SK-N-SH (cell line): ENCODE data around the gene RAD51B. TPM values are rescaled to one million over a fixed set of nuclear protein-coding genes. Genes with fewer than 3 reads are reported as not detected.

Experiments used
- CTCF ChIA-PET: fragments of 300-600, 350-600 bp; formaldehyde crosslinking; extraction: SDS; loops from one replicate; lab custom pipeline; 2021; lab: Yijun Ruan, JAX
- POLR2A ChIA-PET: fragments of 350-600 bp; sonication (Branson Sonifier 250); formaldehyde crosslinking; extraction: SDS; loops from one replicate; lab custom pipeline; 2020; ENCODE audit warnings: antibody characterized with exemption, inconsistent platforms; lab: Yijun Ruan, JAX
- DNase-seq: peaks from one replicate; pipeline ENCODE4 v3.0.0; 2012
- H2AFZ ChIP-seq: fragments of 200-600 bp; sonication (generic); 2 replicates; pipeline ENCODE4 v1.8.1; 2016; ENCODE audit warnings: antibody characterized with exemption, mild to moderate bottlenecking, low read depth
- H3F3A ChIP-seq: fragments of 200-600 bp; sonication (generic); replicated peaks from 2 replicates; pipeline ENCODE3; 2016; ENCODE audit warnings: antibody characterized with exemption, mild to moderate bottlenecking; ENCODE audit not compliant: insufficient read depth
- H3K27ac ChIP-seq, 2 experiments: fragments of 200-500 bp in 1 of 2; fragments of 200-600 bp in 1 of 2; sonication (Bioruptor generic) in 1 of 2; sonication (generic), shearing (Covaris generic) in 1 of 2; 2 replicates each; pipeline versions ENCODE4 v1.5.1 to v1.6.1; 2014 to 2016; ENCODE audit warnings: low read depth in 2 of 2, inconsistent platforms in 1 of 2, low read length in 1 of 2, mild to moderate bottlenecking in 1 of 2, mixed read lengths in 1 of 2
- H3K27me3 ChIP-seq: fragments of 200-600 bp; sonication (generic), shearing (Covaris generic); 2 replicates; pipeline ENCODE4 v1.6.1; 2016; ENCODE audit warnings: mixed run types; ENCODE audit not compliant: insufficient read depth
- H3K36me3 ChIP-seq, 2 experiments: fragments of 200-500 bp in 1 of 2; fragments of 200-600 bp in 1 of 2; sonication (Bioruptor generic) in 1 of 2; sonication (generic) in 1 of 2; replicated peaks in 1 of 2; 2 replicates each; pipeline versions ENCODE3 to v1.5.1; 2014 to 2016; ENCODE audit warnings: low read length in 1 of 2, mild to moderate bottlenecking in 1 of 2; ENCODE audit not compliant: insufficient read depth in 2 of 2, control insufficient read depth in 1 of 2
- H3K4me1 ChIP-seq, 2 experiments: fragments of 200-500 bp in 1 of 2; fragments of 200-600 bp in 1 of 2; sonication (Bioruptor generic) in 1 of 2; sonication (generic), shearing (Covaris generic) in 1 of 2; 2 replicates each; pipeline versions ENCODE4 v1.5.1 to v1.6.1; 2014 to 2016; ENCODE audit warnings: low read depth in 1 of 2, low read length in 1 of 2, mixed run types in 1 of 2; ENCODE audit not compliant: insufficient read depth in 2 of 2, control insufficient read depth in 1 of 2
- H3K4me2 ChIP-seq: fragments of 200-600 bp; sonication (generic), shearing (Covaris generic); 2 replicates; pipeline ENCODE4 v1.6.1; 2017; ENCODE audit warnings: mixed run types
- H3K4me3 ChIP-seq, 2 experiments: fragments of 200-500 bp in 1 of 2; fragments of 200-600 bp in 1 of 2; sonication (Bioruptor generic) in 1 of 2; sonication (generic), shearing (Covaris generic) in 1 of 2; 2 replicates each; pipeline versions ENCODE4 v1.5.1 to v1.8.1; 2014 to 2016; ENCODE audit warnings: low read depth in 2 of 2, inconsistent platforms in 1 of 2, low read length in 1 of 2, mild to moderate bottlenecking in 1 of 2, mixed read lengths in 1 of 2, moderate library complexity in 1 of 2
- H3K79me2 ChIP-seq: fragments of 200-600 bp; sonication (generic); 2 replicates; pipeline ENCODE4 v1.8.1; 2017; ENCODE audit warnings: mild to moderate bottlenecking; ENCODE audit not compliant: insufficient read depth
- H3K9ac ChIP-seq: fragments of 200-600 bp; sonication (generic); 2 replicates; pipeline ENCODE4 v1.6.1; 2017; ENCODE audit warnings: mixed run types
- H3K9me2 ChIP-seq: fragments of 200-600 bp; sonication (generic); 2 replicates; pipeline ENCODE4 v1.6.1; 2017; ENCODE audit warnings: mixed run types
- H3K9me3 ChIP-seq: fragments of 200-600 bp; sonication (generic); 2 replicates; pipeline ENCODE4 v1.6.1; 2017; ENCODE audit warnings: mixed run types, mild to moderate bottlenecking, moderate library complexity
- H4K20me1 ChIP-seq: fragments of 200-600 bp; sonication (generic); 2 replicates; pipeline ENCODE4 v1.6.1; 2017; ENCODE audit warnings: mild to moderate bottlenecking, mixed run types; ENCODE audit not compliant: insufficient read depth
- CHD2 ChIP-seq: fragments of 150-350 bp; IDR thresholded peaks from 2 replicates; pipeline ENCODE4 v1.6.1; 2018; ENCODE audit warnings: low read length; ENCODE audit not compliant: partially characterized antibody
- CTCF ChIP-seq: fragments of 200-600 bp; sonication (generic); IDR thresholded peaks from 2 replicates; pipeline ENCODE4 v1.6.1; 2017; ENCODE audit warnings: antibody characterized with exemption, mild to moderate bottlenecking, moderate library complexity
- ELF1 ChIP-seq: IDR thresholded peaks from 2 replicates; pipeline ENCODE4 v1.4.0; 2012
- EP300 ChIP-seq, 2 experiments: IDR thresholded peaks; 2 replicates each; pipeline versions ENCODE4 v1.4.0 to v1.6.1; 2012; ENCODE audit warnings: borderline replicate concordance in 1 of 2, low read depth in 1 of 2, low read length in 1 of 2
- EZH2phosphoT487 ChIP-seq: fragments of 200-600 bp; sonication (generic); IDR thresholded peaks from 2 replicates; pipeline ENCODE4 v1.6.1; 2017; ENCODE audit warnings: low read depth, mixed run types, mild to moderate bottlenecking, antibody characterized with exemption, moderate library complexity, borderline replicate concordance
- FOSL2 ChIP-seq: IDR thresholded peaks from 2 replicates; pipeline ENCODE4 v1.4.0; 2012; ENCODE audit warnings: low read depth, mild to moderate bottlenecking, moderate library complexity, borderline replicate concordance
- FOXJ3 ChIP-seq: sonication (generic); formaldehyde crosslinking; IDR thresholded peaks from 2 replicates; pipeline ENCODE4 v1.5.1; 2020; ENCODE audit warnings: mild to moderate bottlenecking, missing genetic modification reagents
- FOXM1 ChIP-seq: IDR thresholded peaks from 2 replicates; pipeline ENCODE4 v1.4.0; 2012; ENCODE audit warnings: low read depth, mild to moderate bottlenecking
- GABPA ChIP-seq: IDR thresholded peaks from 2 replicates; pipeline ENCODE4 v1.4.0; 2012; ENCODE audit warnings: low read depth, mild to moderate bottlenecking
- GATA2 ChIP-seq: sonication (generic); formaldehyde crosslinking; IDR thresholded peaks from 2 replicates; pipeline ENCODE4 v1.5.0; 2020; ENCODE audit warnings: mild to moderate bottlenecking, missing genetic modification reagents
- MAX ChIP-seq: IDR thresholded peaks from 2 replicates; pipeline ENCODE4 v1.4.0; 2012; ENCODE audit warnings: low read depth
- MEF2A ChIP-seq: IDR thresholded peaks from 2 replicates; pipeline ENCODE4 v1.4.0; 2012; ENCODE audit warnings: low read depth, borderline replicate concordance
- NFIC ChIP-seq: IDR thresholded peaks from 2 replicates; pipeline ENCODE4 v1.4.0; 2012; ENCODE audit warnings: borderline replicate concordance
- NRF1 ChIP-seq: IDR thresholded peaks from 2 replicates; pipeline ENCODE4 v1.6.1; 2012; ENCODE audit warnings: low read depth, mild to moderate bottlenecking, low read length
- PBX3 ChIP-seq: IDR thresholded peaks from 2 replicates; pipeline ENCODE4; 2012
- RAD21 ChIP-seq: IDR thresholded peaks from 2 replicates; pipeline ENCODE4 v1.6.1; 2012; ENCODE audit warnings: mild to moderate bottlenecking, low read length
- REST ChIP-seq: IDR thresholded peaks from 2 replicates; pipeline ENCODE4 v1.6.1; 2012; ENCODE audit warnings: mild to moderate bottlenecking, low read depth, low read length, moderate library complexity
- RXRA ChIP-seq: IDR thresholded peaks from 2 replicates; pipeline ENCODE4 v1.4.0; 2012; ENCODE audit warnings: low read depth, mild to moderate bottlenecking, borderline replicate concordance
- TAF1 ChIP-seq: IDR thresholded peaks from 2 replicates; pipeline ENCODE4 v1.6.1; 2012; ENCODE audit warnings: low read depth, mild to moderate bottlenecking, low read length, moderate library complexity, borderline replicate concordance
- TCF12 ChIP-seq: IDR thresholded peaks from 2 replicates; pipeline ENCODE4 v1.4.0; 2012
- TEAD4 ChIP-seq: IDR thresholded peaks from 2 replicates; pipeline ENCODE4 v1.4.0; 2012; ENCODE audit warnings: mild to moderate bottlenecking, borderline replicate concordance; ENCODE audit not compliant: insufficient read depth
- USF1 ChIP-seq: IDR thresholded peaks from 2 replicates; pipeline ENCODE4 v1.4.0; 2012; ENCODE audit warnings: low read depth, borderline replicate concordance
- YY1 ChIP-seq: IDR thresholded peaks from 2 replicates; pipeline ENCODE4 v1.4.0; 2012; ENCODE audit warnings: low read depth, mild to moderate bottlenecking
- WGBS: methylation state at CpG from one replicate; pipeline ENCODE4 v1.1.6; 2017; ENCODE audit warnings: low lambda C conversion rate; 5-methylcytosine and 5-hydroxymethylcytosine counted together
- polyA plus RNA-seq, 3 experiments: library from polyadenylated mRNA; depleted of rRNA; stranded (reverse); fragments of >200 nt; gene quantifications; 2 replicates each; pipeline ENCODE4 v1.2.3, GENCODE V29; 2012

Gene RAD51B
- polyA plus RNA-seq, 1 of the 3 experiments (the other 2 are of a cell fraction), result 6.0 TPM

- Histone ChIP-seq H3K79me2 (no peaks in the 10 kb centered on the region), H3K36me3 (no peaks in the 10 kb centered on the region), H3F3A (no peaks in the 10 kb centered on the region), H3K4me1 (no peaks in the 10 kb centered on the region; a peak in 1 of 4 replicates), H3K9ac (no peak overlapping the region), H2AFZ (no peak overlapping the region), H3K4me2 (no peak overlapping the region), H3K9me3 (no peaks in the 10 kb centered on the region), H3K27ac (no peak overlapping the region), H3K27me3 (no peaks in the 10 kb centered on the region), H4K20me1 (no peaks in the 10 kb centered on the region), H3K4me3 (no peak overlapping the region), H3K9me2 (no peaks in the 10 kb centered on the region)
- POLR2A ChIA-PET, result no interaction called here
- no peak for TF ChIP-seq RAD21
- TF ChIP-seq EZH2phosphoT487, result no peak
- TF ChIP-seq NRF1, result no peak
- no peak for TF ChIP-seq USF1
- no peak for TF ChIP-seq FOXJ3 (CRISPR knock-in tag)
- TF ChIP-seq FOXM1, result no peak
- no peak for TF ChIP-seq MAX
- no peak for TF ChIP-seq YY1
- no peak for TF ChIP-seq TAF1
- no peak for TF ChIP-seq ELF1
- TF ChIP-seq PBX3, result no peak
- no peak for TF ChIP-seq GABPA
- no peak for TF ChIP-seq TCF12
- no peak for TF ChIP-seq RXRA
- TF ChIP-seq FOSL2, result no peak
- TF ChIP-seq MEF2A, result no peak
- TF ChIP-seq TEAD4, result no peak
- TF ChIP-seq NFIC, result no peak
- CTCF ChIA-PET, result no interaction called here
- 83% methylated on average over 4 of the region's 4 CpGs for WGBS
- no peak for DNase-seq
Observed at GRCh38 chr14:67889455-67889854, 69.9 kb downstream of the RAD51B start.

- Histone ChIP-seq H3K4me2 (no peak overlapping the region), H3K4me3 (no peak overlapping the region), H3K9me3 (no peaks in the 10 kb centered on the region), H3K27ac (no peak overlapping the region), H2AFZ (no peak overlapping the region), H3K4me1 (no peaks in the 10 kb centered on the region; a peak in 1 of 4 replicates), H3K27me3 (no peaks in the 10 kb centered on the region), H3K79me2 (no peaks in the 10 kb centered on the region), H3F3A (no peaks in the 10 kb centered on the region), H3K9me2 (no peaks in the 10 kb centered on the region), H4K20me1 (no peaks in the 10 kb centered on the region), H3K9ac (no peak overlapping the region), H3K36me3 (no peaks in the 10 kb centered on the region)
- DNase-seq, result no peak
- POLR2A ChIA-PET, result no interaction called here
- CTCF ChIA-PET, result interaction anchor here (0.8 kb wide), 1 partner anchor 52 kb away, joined by 3 read pairs; no protein-coding TSS in a partner anchor
- 93% methylated on average over 1 of the region's 1 CpG for WGBS
- TF ChIP-seq RXRA (no peak), FOXJ3 (CRISPR knock-in tag) (no peak), CHD2 (no peak), FOSL2 (no peak), GATA2 (CRISPR knock-in tag) (no peak), EP300 (IDR thresholded peaks at IDR 0.05; ENCODE audit: borderline replicate concordance in 1 of 2, low read depth in 1 of 2, low read length in 1 of 2) (no peak), REST (no peak), ELF1 (no peak), NRF1 (no peak), CTCF (no peak)
Observed at GRCh38 chr14:67892466-67893100, 73.0 kb downstream of the RAD51B start.
